Ishikawa (cell line): Measurements from ENCODE around the gene PDE4B.

Experiments
- CEBPB ChIP-seq: IDR thresholded peaks from 2 replicates; pipeline ENCODE4 v1.6.1; 2012
- CREB1 ChIP-seq: IDR thresholded peaks from 2 replicates; pipeline ENCODE4 v1.6.1; 2012; ENCODE audit warnings: low read depth
- EGR1 ChIP-seq: IDR thresholded peaks from 2 replicates; pipeline ENCODE4 v1.6.1; 2012
- EP300 ChIP-seq: IDR thresholded peaks from 2 replicates; pipeline ENCODE4 v1.6.1; 2012; ENCODE audit warnings: borderline replicate concordance
- FOXM1 ChIP-seq: IDR thresholded peaks from 2 replicates; pipeline ENCODE4 v1.6.1; 2012; ENCODE audit warnings: low read depth, borderline replicate concordance
- MAX ChIP-seq: IDR thresholded peaks from 2 replicates; pipeline ENCODE4 v1.6.1; 2012
- NFIC ChIP-seq: IDR thresholded peaks from 2 replicates; pipeline ENCODE4 v1.6.1; 2012
- RAD21 ChIP-seq: IDR thresholded peaks from 2 replicates; pipeline ENCODE4 v1.6.1; 2012; ENCODE audit warnings: low read depth
- TAF1 ChIP-seq: IDR thresholded peaks from 2 replicates; pipeline ENCODE4 v1.6.1; 2012; ENCODE audit warnings: low read depth, mild to moderate bottlenecking
- TCF12 ChIP-seq: IDR thresholded peaks from 2 replicates; pipeline ENCODE4 v1.6.1; 2012; ENCODE audit warnings: low read depth
- TEAD4 ChIP-seq: IDR thresholded peaks from 2 replicates; pipeline ENCODE4 v1.6.1; 2012
- YY1 ChIP-seq: IDR thresholded peaks from 2 replicates; pipeline ENCODE4 v1.6.1; 2012; ENCODE audit warnings: low read depth
- ZBTB7A ChIP-seq: IDR thresholded peaks from 2 replicates; pipeline ENCODE4 v1.6.1; 2012; ENCODE audit warnings: low read depth
- TF ChIP-seq, protein P1 (sequence below): IDR thresholded peaks from 2 replicates; pipeline ENCODE4 v1.6.1; 2012; ENCODE audit warnings: low read depth, mild to moderate bottlenecking
- TF ChIP-seq, protein P2 (sequence below): IDR thresholded peaks from 2 replicates; pipeline ENCODE4 v1.6.1; 2012

Gene PDE4B

DNA sequence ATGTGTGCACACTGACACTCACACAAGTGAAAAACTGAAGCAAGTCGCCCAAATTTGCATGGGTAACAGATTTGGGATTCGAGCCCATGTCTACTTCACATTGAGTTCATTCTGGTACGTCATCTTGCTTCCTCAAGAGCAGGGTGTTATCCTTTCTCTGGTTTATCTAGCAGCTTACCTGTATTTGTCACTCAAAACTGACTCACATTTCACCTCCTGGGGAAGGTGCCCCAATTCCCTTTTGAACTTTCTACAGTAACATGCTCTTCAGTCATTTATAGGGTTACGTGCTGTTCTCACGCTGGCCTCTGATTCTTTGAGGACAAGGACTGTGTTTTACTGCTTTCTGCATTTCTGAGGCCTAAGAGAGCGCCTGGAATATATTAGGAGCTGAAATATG lies 162.8 kb downstream of the PDE4B start:
- no peak for TF ChIP-seq CEBPB
- TF ChIP-seq EP300 = no peak
- no peak for TF ChIP-seq YY1
- TF ChIP-seq RAD21 = no peak
- TF ChIP-seq, protein P1, sequence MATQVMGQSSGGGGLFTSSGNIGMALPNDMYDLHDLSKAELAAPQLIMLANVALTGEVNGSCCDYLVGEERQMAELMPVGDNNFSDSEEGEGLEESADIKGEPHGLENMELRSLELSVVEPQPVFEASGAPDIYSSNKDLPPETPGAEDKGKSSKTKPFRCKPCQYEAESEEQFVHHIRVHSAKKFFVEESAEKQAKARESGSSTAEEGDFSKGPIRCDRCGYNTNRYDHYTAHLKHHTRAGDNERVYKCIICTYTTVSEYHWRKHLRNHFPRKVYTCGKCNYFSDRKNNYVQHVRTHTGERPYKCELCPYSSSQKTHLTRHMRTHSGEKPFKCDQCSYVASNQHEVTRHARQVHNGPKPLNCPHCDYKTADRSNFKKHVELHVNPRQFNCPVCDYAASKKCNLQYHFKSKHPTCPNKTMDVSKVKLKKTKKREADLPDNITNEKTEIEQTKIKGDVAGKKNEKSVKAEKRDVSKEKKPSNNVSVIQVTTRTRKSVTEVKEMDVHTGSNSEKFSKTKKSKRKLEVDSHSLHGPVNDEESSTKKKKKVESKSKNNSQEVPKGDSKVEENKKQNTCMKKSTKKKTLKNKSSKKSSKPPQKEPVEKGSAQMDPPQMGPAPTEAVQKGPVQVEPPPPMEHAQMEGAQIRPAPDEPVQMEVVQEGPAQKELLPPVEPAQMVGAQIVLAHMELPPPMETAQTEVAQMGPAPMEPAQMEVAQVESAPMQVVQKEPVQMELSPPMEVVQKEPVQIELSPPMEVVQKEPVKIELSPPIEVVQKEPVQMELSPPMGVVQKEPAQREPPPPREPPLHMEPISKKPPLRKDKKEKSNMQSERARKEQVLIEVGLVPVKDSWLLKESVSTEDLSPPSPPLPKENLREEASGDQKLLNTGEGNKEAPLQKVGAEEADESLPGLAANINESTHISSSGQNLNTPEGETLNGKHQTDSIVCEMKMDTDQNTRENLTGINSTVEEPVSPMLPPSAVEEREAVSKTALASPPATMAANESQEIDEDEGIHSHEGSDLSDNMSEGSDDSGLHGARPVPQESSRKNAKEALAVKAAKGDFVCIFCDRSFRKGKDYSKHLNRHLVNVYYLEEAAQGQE = no peak
- TF ChIP-seq TEAD4 = no peak
- TF ChIP-seq TCF12 = no peak
- no peak for TF ChIP-seq FOXM1
- TF ChIP-seq TAF1 = no peak
- TF ChIP-seq, protein P2, sequence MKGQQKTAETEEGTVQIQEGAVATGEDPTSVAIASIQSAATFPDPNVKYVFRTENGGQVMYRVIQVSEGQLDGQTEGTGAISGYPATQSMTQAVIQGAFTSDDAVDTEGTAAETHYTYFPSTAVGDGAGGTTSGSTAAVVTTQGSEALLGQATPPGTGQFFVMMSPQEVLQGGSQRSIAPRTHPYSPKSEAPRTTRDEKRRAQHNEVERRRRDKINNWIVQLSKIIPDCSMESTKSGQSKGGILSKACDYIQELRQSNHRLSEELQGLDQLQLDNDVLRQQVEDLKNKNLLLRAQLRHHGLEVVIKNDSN = no peak
- no peak for TF ChIP-seq ZBTB7A
- no peak for TF ChIP-seq CREB1
- no peak for TF ChIP-seq EGR1
- TF ChIP-seq MAX = no peak
- no peak for TF ChIP-seq NFIC

DNA sequence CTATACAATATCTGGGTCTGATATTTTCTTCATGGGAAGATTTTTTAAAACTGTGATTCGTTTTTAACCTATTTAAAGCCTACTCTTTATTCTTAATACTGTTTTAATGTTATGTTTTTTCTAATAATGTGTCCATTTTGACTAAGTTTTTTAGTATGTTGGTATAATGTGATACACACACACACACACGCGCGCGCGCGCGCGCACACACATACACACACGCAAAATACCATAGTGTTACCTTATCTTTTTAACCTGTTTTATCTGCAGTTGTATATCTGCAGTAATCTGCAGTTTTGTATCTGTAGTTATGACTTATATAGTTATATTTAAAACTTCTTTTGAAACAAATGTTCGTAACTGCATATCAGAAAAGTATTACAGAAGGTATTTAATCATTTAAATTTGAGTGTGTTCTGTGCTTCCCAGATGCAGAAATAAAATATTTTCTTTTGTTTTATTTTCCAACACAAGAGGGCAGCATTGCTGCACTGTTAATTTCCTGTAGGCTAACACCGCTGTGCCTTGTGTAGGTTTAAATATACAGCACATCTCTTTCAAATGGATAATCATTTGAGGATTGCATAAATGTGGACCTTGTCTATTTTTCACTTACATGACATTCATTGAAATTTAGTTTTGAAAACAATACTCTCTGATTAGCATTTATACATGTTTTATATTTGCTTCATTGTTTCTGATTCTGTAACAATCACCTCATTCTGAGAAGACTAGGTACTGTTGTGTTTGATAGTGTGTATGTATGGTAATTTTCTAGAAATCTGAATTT lies 166.1 kb downstream of the PDE4B start:
- TF ChIP-seq CEBPB (no peak), CREB1 (no peak), FOXM1 (no peak), MAX (no peak), RAD21 (peak; percentile 83)
- TF ChIP-seq, protein P2 = no peak

DNA sequence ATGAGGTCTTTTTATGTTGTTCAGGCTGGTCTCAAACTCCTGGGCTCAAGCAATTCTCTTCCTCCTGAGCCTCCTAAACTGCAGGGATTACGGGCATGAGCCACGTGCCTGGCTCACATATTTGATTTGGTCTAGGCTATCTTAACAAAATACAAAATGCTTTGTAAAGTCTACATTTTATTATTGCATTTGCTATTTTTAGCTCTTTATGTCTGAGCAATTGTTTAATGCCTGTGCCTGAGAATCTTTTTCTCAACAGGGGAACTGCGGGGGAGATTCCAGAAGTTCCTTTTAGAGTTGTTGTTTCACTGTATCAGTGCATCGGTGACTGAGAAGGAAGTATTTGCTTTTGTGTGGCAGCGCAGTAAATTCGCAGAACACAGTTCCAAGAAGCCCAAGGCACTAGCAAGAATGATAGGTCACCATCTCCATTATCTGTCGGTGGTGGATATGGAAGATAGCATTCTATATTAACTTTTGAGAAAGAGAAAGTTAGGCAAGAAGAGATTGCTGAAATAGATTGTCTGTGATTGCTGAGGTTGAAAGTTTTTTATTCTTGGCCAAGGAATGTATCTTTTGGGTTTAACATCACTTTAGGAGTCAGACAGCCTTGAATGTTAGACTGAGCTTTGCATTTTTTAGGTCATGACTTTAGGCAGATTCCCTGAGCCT lies 167.3 kb downstream of the PDE4B start:
- no peak for TF ChIP-seq TAF1
- no peak for TF ChIP-seq NFIC
- TF ChIP-seq RAD21 = no peak
- TF ChIP-seq CREB1 = no peak
- no peak for TF ChIP-seq ZBTB7A
- TF ChIP-seq CEBPB = no peak
- TF ChIP-seq FOXM1 = no peak
- TF ChIP-seq TEAD4 = no peak
- TF ChIP-seq TCF12 = no peak
- no peak for TF ChIP-seq YY1
- TF ChIP-seq EP300 = no peak
- TF ChIP-seq MAX = no peak
- TF ChIP-seq EGR1 = no peak

DNA sequence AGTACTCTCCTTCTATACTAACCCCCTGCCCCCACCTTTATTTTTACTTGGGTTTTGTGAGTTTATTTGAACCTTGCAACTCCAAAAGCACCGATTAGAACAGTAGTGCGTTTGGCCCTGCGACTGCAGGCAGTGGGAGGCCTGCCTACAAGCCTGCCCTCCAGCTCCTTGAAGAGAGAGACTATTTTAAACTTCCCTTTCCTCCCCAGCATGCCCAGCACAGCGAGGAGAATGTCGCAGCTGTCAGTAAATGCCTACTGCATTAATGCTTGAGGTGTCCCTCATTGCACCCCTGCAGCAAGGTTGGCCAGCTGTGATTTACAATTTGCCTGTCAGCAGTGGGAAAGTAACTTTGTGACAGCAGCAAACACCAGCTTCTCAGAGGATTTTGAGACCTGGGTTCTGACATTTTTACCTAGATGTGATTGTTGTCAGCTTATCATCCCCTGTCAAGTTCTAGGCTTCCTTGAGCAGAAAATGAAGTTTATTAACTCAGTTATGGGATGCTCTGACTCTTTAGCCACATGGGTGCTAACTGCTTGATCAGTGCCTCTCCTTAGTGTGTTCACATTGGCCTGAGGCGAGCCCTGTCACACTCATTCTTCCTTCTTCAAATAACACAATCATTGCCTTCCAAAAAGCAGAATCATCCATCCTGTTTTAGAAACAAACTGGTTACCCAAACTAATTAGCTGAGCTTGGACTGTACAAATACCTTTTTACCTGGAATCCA lies 170.6 kb downstream of the PDE4B start:
- TF ChIP-seq RAD21 (no peak), CREB1 (no peak), TAF1 (no peak), NFIC (no peak), MAX (no peak)

DNA sequence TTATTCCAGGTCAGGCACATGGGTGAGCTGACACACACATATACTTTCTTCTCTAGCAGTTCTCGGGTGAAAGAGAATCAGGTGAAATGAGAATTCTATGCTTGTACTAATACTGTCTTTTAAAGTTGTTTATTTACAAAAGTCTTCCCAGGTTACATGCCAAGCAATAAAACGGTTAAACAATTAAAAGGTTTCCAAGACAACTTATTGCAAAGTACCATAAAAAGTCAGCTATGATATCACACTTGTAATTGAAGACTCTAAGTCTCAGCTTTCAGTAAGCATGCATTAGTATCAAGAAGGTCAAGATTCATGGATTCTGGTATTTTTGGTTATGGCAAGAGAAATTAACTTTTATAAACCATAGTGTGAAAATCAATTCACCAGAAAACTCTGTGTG lies 171.4 kb downstream of the PDE4B start:
- TF ChIP-seq TEAD4 = no peak
- TF ChIP-seq ZBTB7A = no peak
- no peak for TF ChIP-seq CEBPB
- TF ChIP-seq, protein P2 = no peak
- TF ChIP-seq EP300 = no peak
